GM21528 (cell line): ENCODE measurements around the gene MAU2.
"Not testable (repeated sequence)": the region's sequence is repeated elsewhere in the genome, so short reads cannot be mapped to it uniquely, and the experiment has no call there.

Source experiments
- ATAC-seq: cut with Tn5 transposase; IDR thresholded peaks from one replicate; pipeline ENCODE4 v1.9.1; 2021; ENCODE audit warnings: mild to moderate bottlenecking, moderate library complexity; ENCODE audit not compliant: unreplicated experiment, low FRiP score

MAU2 gene

DNA sequence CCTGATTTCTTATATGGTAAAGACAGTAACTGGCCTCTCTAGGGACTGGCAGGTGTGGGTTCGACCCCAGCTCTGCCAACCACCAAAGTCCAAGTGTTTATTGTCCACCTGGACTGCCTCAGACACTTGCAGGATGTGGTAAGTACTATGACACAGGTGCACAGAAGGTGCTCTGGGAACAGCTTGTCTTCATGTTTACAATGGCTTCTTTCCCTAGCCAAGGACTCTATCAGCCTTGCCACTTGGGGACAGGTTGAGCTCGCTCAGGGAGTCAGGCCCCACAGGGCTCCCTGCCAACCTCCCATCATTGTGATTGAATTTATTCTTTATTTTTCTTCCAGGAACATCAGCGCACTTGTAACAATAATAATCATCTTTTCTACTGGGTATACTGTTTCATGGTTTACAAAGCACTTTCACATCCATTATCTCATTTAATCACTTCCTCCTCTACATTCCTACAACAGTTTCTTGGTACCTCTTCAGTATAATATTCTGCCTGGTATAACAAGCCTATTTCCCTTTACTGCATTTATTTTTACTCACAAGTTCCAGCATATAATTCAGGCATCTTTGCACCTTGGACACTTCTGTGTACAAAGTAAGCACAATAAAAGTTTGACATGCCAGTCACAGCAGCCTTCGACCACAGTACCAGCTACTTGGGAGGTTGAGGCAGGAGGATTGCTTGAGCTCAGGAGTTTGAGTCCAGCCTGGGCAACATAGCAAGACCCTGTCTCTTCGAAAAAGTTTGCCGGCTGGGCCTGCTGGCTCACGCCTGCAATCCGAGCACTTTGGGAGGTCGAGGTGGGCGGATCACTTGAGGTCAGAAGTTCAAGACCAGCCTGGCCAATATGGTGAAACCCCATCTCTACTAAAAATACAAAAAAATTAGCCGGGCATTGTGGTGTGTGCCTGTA lies 60.6 kb downstream of the MAU2 start:
- no peak for ATAC-seq

DNA sequence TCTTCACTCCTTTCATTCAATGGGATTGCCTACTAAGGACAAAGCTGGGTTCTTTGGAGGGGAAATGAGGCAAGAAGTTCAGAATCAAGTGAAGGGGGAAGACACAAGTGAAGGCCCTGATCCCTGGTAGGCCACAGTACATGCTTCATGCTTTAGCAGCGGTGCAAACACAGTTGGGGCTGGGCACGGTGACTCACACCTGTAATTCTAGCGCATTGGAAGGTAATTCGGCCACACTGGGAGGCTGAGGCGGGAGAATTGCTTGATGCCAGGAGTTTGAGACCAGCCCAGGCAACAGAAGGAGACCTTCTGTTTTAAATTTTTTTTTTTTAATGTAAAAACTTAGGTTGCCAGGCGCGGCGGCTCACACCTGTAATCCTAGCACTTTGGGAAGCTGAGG lies 61.5 kb downstream of the MAU2 start:
- ATAC-seq: no peak

GRCh38 chr19:19384486-19384885 lies 63.9 kb downstream of the MAU2 start:
- ATAC-seq: no peak

DNA sequence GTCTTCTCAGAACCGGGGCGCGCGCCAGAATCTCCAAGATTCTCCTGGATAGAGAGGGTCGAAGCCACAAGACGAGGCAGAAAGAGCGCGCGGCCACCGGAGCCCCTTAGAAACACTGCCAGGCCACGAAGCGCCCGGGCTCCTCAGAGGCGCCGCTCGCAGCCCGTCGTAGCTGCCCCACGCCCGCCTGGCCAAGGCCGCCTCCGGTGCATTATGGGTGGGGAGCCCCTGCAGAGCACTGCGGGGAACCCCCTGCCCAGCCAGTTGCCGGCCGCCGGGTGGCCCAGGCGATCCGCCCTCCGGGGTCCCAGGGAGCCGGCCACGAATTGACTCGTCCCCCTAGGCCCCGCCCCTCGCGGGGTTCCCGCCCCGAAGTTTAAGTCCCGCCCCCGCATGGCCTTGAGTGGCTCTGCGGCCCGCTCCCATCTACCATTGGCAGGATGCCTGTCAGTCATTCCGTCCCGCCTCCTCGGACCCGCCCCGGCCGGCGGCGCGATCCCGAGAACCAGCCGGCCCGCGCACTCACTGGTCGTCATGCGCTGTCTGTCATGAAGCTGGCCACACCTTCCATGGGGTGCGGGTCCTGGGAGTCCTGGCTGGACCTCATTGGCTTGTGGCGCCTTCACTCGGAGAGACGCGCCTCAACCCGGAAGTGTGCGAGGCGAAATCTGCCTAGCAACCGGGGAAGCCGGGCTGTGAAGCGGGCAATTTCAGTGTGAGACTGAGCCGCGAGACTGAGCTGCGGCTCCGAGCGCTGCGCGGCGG lies 64.7 kb downstream of the MAU2 start:
- peak; percentile 93 for ATAC-seq

- ATAC-seq: peak; percentile 17
Observed at GRCh38 chr19:19385896-19386869, 65.6 kb downstream of the MAU2 start.

DNA sequence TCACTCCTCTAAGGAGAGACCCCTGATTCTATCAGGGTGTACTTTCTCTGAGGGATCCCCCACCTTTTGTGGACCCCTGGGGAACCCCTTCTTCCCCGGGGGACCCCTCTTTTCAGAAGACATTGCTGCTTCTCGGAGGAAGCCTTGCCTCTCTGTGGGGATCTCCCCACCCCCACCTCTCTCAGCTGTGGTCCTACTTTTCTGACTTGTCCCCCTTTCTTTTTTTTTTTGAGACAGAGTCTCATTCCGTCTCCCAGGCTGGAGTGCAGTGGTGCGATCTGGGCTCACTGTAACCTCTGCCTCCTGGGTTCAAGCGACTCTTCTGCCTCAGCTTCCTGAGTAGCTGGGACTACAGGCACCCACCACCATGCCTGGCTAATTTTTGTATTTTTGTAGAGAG lies 66.5 kb downstream of the MAU2 start:
- ATAC-seq: no peak

- ATAC-seq: no peak
Observed at GRCh38 chr19:19388568-19389555, 68.2 kb downstream of the MAU2 start.

- not testable (repeated sequence) for ATAC-seq
Observed at GRCh38 chr19:19389683-19390082, 69.1 kb downstream of the MAU2 start.

DNA sequence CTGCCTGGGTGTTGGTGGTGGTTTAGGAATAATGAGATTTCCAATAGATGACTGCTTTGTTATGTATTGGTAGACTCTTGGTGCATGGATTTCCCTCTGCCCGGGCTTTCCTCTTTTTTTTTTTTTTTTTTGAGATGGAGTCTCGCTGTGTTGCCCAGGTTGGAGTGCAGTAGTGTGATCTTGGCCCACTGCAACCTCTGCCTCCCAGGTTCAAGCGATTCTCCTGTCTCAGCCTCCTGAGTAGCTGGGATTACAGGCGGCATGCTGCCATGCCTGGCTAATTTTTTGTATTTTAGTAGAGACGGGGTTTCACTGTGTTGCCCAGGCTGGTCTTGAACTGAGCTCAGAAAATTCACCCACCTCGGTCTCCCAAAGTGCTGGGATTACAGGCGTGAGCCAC lies 73.7 kb downstream of the MAU2 start:
- not testable (repeated sequence) for ATAC-seq

DNA sequence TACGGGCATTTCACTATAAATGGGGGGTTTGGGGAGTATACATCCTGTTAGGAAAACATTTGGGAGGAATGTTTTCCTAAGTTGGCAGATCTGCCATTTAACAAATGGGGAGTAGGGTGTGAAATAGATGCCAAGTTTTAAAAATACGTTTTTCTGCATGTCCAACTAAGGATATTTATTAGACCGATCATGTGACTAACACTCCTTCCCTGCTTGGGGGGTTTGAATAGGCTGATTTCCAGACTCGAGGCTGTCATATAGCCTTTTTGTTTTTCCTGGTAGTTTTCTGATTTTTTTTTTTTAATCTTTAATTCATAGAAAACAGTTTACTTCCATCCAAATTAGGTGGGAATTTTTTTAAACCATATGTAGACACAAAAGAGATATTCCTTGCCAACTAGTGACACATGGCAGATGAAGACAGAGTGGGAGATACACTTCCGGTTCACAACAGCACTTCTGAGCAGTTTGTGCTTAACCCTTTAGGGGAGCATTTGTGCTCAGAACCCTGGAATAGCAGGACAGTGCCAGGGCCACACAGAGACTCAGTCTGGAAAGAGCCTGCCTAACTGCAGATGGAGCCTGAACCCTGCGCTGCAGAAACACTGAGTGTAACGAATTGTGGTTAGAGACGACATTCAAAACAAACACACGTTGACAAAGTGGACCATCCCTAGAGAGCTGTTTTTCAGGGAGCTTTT lies 79.3 kb downstream of the MAU2 start:
- ATAC-seq: no peak

GRCh38 chr19:19402656-19403372 lies 82.2 kb downstream of the MAU2 start:
- ATAC-seq: no peak

- no peak for ATAC-seq
Observed at GRCh38 chr19:19403373-19403901, 82.8 kb downstream of the MAU2 start.

- peak; percentile 67 for ATAC-seq
Observed at GRCh38 chr19:19404879-19405860, 84.5 kb downstream of the MAU2 start, which contains the start of gene GATAD2A. TSS of gene GATAD2A (plus strand) at chr19:19405675. CDS start at chr19:19465346, 59,671 bp downstream.

DNA sequence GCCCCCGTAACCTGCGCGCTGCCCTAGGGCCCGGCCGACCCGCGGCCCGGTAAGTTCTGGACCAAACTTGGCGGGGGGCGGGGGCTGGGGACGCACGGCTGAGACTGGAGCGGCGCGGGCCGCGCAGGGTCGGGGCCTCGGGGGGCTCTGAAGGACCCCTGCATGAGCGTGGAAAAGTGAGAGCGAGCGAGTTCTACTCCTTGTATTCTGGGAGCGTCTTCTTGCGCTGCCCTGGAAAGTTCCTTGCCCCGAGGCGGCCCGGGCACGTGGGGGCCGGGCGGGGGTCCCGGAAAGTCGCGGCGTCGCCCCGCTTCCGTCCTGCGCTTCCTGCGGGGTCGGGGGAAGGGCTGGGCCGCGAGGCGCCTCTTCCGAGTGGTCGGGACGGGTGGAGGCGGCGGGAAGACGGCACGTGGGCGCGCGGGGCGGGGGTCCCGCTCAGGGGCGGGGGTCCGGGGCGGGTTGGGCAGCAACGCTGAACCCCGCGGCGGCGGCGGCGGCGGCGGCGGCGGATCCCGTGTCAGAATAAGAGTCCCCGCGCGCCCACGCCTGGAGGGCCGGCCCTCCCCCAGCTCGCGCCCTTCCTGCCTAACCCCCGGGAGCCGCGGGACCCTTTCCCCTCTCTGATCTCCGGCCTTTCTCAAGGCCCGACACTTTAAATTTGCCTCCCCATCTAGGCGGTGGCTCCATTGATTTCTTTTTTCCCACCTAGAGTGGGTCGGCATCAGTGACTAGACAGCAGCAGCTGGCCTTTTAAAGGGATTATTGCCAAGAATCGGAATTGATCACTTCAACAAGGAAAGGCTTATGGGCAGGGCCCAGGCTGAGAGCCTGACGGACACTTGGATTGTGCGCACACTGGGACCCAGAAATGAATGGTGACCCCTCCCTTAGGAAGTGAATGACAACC lies 85.6 kb downstream of the MAU2 start:
- ATAC-seq: peak; percentile 20

DNA sequence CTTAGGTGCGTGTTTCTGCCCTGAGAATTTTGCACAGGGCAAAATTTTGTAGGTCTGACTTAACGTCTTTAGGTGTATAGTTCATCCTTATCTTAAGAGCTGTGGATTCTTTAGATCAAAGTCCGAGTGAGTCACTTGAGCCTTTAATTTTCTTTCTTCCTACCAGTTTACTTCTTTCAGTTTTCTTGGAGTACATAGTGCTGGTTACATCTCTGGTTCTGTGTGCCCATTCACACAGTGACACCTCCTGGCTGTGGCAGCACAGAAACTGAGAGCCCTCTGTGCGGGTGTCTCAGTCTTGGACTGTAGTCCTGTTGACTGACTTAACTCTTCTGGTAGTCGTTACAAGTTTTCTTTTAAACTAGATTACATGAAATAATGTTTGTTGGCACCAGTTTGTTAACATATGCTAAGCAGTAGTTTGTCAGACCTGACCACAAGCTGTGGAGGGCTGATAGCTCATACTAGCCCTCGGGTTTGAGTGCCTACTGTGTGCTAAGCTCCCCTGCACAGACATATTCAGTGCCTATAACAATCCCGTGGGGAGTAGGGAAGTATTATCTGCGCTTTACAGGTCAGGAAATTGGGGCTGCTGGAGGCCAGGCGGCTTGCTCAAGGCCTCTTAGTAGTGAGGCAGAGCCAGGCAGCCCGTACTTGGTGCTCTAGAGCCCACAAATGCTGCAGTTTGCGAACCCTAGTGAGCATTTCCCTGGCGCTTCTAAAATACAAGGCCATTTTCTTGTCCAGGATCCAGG lies 86.4 kb downstream of the MAU2 start:
- peak; percentile 33 for ATAC-seq
